ENCODE results near the gene NFE2L2.

NFE2L2 gene

DNA sequence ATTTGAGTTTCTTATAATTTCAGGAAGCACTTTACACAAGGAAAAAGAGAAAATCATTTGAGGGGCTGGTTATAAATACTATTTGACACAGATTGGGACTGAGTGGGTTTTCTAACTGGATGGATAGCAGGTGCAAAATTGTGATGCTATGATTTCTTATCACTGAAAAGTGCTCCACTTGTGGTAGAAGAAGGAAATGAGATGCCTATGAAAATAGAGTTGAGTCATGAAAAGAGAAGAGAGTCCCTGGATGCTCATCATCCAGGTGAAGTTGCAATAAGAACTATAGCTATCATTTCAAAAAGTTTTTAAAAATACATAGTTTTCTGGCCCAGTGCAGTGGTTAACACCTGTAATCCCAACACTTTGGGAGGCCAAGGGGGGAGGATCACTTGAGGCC lies 39.4 kb upstream of the NFE2L2 start:
- TF ChIP-seq, protein P1, sequence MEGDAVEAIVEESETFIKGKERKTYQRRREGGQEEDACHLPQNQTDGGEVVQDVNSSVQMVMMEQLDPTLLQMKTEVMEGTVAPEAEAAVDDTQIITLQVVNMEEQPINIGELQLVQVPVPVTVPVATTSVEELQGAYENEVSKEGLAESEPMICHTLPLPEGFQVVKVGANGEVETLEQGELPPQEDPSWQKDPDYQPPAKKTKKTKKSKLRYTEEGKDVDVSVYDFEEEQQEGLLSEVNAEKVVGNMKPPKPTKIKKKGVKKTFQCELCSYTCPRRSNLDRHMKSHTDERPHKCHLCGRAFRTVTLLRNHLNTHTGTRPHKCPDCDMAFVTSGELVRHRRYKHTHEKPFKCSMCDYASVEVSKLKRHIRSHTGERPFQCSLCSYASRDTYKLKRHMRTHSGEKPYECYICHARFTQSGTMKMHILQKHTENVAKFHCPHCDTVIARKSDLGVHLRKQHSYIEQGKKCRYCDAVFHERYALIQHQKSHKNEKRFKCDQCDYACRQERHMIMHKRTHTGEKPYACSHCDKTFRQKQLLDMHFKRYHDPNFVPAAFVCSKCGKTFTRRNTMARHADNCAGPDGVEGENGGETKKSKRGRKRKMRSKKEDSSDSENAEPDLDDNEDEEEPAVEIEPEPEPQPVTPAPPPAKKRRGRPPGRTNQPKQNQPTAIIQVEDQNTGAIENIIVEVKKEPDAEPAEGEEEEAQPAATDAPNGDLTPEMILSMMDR (IDR thresholded peaks at IDR 0.05; ENCODE audit: borderline replicate concordance, control extremely low read depth, extremely low read depth, insufficient read depth, missing control alignments): no peak
- in situ Hi-C loops (cut with MboI; ENCODE audit: low sequenced_read_pairs, unreplicated experiment): no loop called here
- DNase-seq (ENCODE audit: low spot score): no peak

DNA sequence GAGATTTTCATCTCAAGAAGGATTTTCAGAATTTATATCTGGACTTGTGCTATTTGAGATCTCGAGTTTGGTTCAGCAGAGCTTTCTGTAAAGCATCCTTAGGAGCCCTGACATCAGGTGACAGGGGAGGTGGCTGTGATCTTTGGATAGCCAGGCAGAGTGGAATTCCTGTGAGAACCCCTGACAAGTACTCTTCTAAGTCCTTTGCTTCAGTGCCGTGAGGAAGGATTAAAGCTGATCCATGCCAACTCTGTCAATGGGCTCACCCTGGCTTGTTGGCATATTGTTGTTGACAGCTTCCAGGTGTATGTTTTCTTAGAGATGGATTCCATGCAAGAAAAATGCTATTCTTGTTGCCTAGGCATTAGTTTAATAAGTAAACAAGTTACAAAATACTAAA lies 38.0 kb upstream of the NFE2L2 start:
- DNase-seq (ENCODE audit: low spot score): no peak
- TF ChIP-seq, protein P1 (IDR thresholded peaks at IDR 0.05; ENCODE audit: borderline replicate concordance, control extremely low read depth, extremely low read depth, insufficient read depth, missing control alignments): no peak
- in situ Hi-C loops (cut with MboI; ENCODE audit: low sequenced_read_pairs, unreplicated experiment): no loop called here

DNA sequence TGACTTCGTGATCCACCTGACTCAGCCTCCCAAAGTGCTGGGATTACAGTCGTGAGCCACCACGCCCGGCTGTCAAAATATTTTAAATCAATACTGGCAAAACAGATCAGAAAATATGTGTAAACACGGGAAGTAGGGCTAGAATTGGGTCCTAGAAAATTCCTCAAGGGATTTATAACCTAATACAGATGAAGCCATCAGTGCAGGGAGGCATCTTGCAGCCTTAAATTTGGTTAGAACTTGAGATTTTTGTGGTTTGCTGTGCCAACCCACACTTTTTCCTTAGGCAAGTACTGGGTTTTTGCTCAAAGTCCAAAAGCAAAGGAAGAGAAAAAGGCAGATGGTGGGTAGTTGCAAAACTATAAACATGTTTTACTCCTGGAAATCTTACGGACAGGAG lies 33.7 kb upstream of the NFE2L2 start:
- in situ Hi-C loops (cut with MboI; ENCODE audit: low sequenced_read_pairs, unreplicated experiment): no loop called here
- no peak for DNase-seq (ENCODE audit: low spot score)
- TF ChIP-seq, protein P1 (IDR thresholded peaks at IDR 0.05; ENCODE audit: borderline replicate concordance, control extremely low read depth, extremely low read depth, insufficient read depth, missing control alignments): no peak

DNA sequence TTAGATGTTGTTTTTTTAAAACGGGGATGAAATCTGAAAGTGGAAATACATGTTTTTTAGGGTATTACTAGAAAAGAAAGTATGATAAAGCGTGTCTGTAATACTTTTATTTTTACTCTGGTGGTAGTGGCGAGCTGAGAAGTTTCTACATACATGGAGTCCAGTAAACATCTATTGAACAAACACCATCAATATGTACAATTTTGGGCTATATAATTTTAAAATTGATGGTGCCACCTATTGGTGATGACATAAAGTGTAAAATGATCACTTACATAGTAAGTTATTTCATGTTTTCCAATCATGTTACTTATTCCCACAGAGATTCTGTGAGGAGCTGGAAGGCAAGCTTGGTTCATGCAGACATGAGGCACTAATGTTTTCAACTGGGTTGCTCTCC lies 31.5 kb upstream of the NFE2L2 start:
- TF ChIP-seq, protein P1 (IDR thresholded peaks at IDR 0.05; ENCODE audit: borderline replicate concordance, control extremely low read depth, extremely low read depth, insufficient read depth, missing control alignments): peak; percentile 25
- in situ Hi-C loops (cut with MboI; ENCODE audit: low sequenced_read_pairs, unreplicated experiment): no loop called here
- peak; percentile 63 for DNase-seq (ENCODE audit: low spot score)

DNA sequence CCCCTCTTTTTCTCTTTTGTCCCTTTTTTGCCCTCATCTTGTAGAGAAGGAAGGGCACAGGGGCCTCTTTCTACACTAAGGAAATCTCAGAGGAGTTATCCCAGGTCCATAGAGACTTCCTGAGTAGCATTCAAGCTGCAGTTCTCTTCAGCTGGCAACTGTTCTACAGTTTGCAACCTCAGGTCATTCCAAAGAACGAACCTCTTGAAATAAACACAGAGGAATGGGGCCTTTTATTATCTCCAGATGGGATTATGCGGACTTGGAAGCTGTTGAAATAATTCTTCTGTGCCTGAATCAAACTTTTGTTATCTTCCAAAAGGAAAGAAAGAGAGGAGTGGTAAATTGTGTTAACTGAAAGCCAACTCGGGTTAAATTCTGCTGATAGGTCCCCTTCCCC lies 31.0 kb upstream of the NFE2L2 start:
- DNase-seq (ENCODE audit: low spot score): no peak
- in situ Hi-C loops (cut with MboI; ENCODE audit: low sequenced_read_pairs, unreplicated experiment): no loop called here
- TF ChIP-seq, protein P1 (IDR thresholded peaks at IDR 0.05; ENCODE audit: borderline replicate concordance, control extremely low read depth, extremely low read depth, insufficient read depth, missing control alignments): no peak

DNA sequence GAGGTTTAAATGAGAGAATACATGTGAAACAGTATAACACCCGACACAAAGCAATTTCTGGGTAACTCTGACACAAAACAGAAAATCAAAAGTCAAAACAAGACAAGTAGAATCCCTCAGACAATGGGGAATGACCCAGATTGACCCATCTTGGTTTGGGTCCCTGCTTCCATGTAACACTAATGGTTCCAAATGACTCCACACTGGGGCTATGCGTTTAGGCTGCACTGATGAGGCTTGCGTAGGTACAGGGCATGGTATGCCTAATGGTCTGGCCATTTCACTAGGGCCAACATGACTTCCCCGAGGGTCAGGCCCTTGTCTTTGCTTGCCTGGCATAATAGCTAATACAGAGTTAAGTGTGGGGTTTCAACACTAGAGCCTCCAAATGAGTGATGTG lies 27.2 kb upstream of the NFE2L2 start:
- TF ChIP-seq, protein P1 (IDR thresholded peaks at IDR 0.05; ENCODE audit: borderline replicate concordance, control extremely low read depth, extremely low read depth, insufficient read depth, missing control alignments): no peak
- DNase-seq (ENCODE audit: low spot score): no peak
- in situ Hi-C loops (cut with MboI; ENCODE audit: low sequenced_read_pairs, unreplicated experiment): no loop called here
